Skeletal muscle cell (primary cell): ENCODE measurements around the gene SOWAHA.
A peak's percentile ranks its signal among the peaks of the same experiment; 100 is the strongest.
"Not testable (repeated sequence)": the region's sequence is repeated elsewhere in the genome, so short reads cannot be mapped to it uniquely, and the experiment has no call there.

ENCODE experiments used
- DNase-seq: peaks from one replicate; pipeline ENCODE4 v3.0.0-alpha.2; 2010; ENCODE audit warnings: low read depth
- H3K4me3 ChIP-seq: 2 replicates; pipeline ENCODE4 v1.5.1; 2011; ENCODE audit warnings: low read depth, mild to moderate bottlenecking, control low read depth, low read length, moderate library complexity

SOWAHA gene

GRCh38 chr5:132776938-132777208 lies 36.2 kb upstream of the SOWAHA start:
- peak overlapping the region; percentile 74 for H3K4me3 ChIP-seq
- no peak for DNase-seq

DNA sequence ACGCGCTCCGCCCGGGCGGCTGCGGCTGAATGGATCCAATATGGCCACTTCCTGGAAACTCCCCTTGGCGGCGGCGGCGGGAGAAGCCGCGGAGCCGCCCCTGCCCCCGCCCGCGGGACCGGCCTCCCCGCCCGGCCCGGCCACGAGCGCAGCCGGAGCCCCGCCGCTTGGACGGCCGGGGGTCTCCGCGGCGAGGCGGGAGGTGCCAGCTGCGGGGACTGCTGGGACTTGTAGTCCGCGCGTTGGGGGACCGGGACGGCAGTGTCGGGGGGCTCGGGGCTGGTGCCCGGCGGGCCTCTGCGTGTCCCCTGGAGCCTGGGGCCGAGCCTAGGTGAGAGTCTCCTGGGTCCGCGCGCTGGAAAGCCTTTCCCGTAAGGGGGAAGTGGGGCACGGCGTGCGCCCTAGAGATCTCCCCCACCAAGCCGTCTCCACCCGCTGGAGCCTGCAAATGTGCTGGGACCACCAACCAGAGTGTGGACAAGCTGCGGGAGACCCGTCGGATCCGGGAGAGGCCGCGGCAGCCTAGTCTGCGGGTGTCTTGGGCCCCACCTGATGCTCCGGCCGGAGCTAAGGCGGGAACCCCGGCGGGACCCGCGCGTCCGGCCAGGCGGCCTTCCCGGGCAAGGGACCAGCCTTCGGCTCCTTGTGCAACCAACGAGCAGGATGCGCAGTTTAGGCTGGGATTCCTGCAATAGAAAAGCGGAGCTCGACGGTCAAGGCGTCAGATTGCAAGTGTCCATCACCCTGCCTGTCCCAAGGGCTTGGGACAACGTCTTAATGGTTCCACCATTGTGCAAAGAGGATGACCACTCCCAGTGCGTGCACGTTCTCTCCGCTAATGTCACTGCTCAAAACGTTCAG lies 35.7 kb upstream of the SOWAHA start, which contains the start of gene SEPTIN8:
Gene SEPTIN8 (minus strand): TSS at position 31 of the 861 bp plus-strand sequence. CDS start 102 bp downstream, outside the sequence.
- no peak for DNase-seq
- H3K4me3 ChIP-seq = peak within 1 kb of the TSS; percentile 74

- peak overlapping the region; percentile 74 for H3K4me3 ChIP-seq
- DNase-seq = no peak
Observed at GRCh38 chr5:132778129-132778528, 35.0 kb upstream of the SOWAHA start.

- DNase-seq = no peak
- no peak overlapping the region for H3K4me3 ChIP-seq
Observed at GRCh38 chr5:132778856-132779255, 34.2 kb upstream of the SOWAHA start.

- DNase-seq = no peak
- no peak overlapping the region for H3K4me3 ChIP-seq
Observed at GRCh38 chr5:132779961-132780360, 33.1 kb upstream of the SOWAHA start.

DNA sequence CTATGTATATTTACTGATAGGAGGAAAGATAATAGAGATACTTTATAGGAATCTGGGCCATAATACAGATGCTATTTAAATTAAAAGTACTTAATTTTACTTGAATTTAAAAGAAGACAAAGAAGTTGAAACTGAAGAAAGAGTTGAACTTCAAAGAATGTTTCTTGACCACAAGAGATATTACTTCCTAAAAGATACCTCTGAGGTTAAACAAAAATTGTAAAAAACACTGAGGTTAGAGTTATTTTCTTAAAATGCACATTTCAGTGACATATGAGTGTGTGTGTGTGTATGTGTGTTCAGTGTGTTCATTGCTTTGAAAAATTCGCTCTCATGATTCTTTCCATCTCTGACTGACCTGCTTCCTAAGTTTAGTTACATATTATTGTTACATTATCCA lies 32.5 kb upstream of the SOWAHA start:
- H3K4me3 ChIP-seq = no peak overlapping the region
- DNase-seq = no peak

DNA sequence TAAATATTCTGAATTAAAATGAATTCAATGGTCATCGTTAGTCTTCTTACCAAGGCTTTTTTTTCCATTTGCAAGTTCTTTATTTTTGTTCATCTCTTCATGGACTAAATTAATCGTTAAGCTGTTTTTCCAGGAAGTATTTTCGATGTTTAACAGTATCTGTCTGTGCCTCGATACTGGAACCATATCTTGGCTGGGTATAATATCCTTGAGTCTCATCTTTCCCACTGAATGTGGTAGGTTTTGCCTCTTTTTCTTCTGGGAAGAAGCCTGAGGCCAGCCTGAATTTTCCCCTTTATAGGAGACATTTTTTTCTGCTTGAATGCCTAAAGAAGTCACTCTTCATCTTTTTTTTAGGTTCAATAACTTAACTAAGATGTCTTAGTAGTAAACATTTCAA lies 32.1 kb upstream of the SOWAHA start:
- no peak for DNase-seq
- H3K4me3 ChIP-seq = no peak overlapping the region

- no peak overlapping the region for H3K4me3 ChIP-seq
- no peak for DNase-seq
Observed at GRCh38 chr5:132782101-132782500, 31.0 kb upstream of the SOWAHA start.

GRCh38 chr5:132785365-132785764 lies 27.7 kb upstream of the SOWAHA start:
- DNase-seq = no peak
- no peak overlapping the region for H3K4me3 ChIP-seq

DNA sequence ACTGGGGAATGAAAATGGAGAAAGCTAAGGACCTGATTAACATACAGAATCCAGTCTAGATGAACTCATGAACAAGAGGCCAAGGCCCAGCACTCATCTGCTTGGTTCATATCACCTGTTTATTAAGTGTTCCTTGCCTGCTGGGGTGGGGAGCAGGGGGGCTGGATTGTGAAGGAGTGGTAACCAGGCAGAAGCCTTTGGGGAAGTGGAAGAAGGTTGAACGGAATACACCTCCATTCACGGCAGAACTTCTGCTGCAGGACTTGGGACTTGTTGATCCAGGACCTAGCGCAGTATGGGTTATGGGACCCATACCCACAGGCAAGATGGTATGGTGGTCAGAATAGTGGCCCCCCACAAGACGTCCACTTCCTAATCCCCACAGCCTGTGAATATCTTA lies 27.2 kb upstream of the SOWAHA start:
- no peak overlapping the region for H3K4me3 ChIP-seq
- no peak for DNase-seq

DNA sequence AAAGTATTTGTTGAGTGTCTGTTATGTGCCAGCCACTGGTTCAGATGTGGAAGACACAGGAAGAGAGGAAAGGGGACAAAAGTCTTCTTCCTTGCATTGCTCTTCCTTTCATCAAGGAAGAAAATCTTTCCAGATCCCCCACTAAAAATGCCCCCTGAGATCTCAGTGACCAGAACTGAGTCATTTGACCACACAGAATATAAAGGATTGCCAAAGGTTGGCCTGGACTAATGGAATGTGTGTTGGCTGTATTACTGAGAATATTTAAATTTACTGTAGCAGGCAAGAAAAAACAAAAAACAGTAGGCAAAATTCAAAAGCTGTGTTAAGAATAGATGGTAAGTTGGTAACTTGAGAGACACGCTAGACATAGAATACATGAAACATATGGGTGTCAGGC lies 26.0 kb upstream of the SOWAHA start:
- DNase-seq = no peak
- no peak overlapping the region for H3K4me3 ChIP-seq

GRCh38 chr5:132788508-132788907 lies 24.6 kb upstream of the SOWAHA start:
- DNase-seq = no peak
- no peak overlapping the region for H3K4me3 ChIP-seq

DNA sequence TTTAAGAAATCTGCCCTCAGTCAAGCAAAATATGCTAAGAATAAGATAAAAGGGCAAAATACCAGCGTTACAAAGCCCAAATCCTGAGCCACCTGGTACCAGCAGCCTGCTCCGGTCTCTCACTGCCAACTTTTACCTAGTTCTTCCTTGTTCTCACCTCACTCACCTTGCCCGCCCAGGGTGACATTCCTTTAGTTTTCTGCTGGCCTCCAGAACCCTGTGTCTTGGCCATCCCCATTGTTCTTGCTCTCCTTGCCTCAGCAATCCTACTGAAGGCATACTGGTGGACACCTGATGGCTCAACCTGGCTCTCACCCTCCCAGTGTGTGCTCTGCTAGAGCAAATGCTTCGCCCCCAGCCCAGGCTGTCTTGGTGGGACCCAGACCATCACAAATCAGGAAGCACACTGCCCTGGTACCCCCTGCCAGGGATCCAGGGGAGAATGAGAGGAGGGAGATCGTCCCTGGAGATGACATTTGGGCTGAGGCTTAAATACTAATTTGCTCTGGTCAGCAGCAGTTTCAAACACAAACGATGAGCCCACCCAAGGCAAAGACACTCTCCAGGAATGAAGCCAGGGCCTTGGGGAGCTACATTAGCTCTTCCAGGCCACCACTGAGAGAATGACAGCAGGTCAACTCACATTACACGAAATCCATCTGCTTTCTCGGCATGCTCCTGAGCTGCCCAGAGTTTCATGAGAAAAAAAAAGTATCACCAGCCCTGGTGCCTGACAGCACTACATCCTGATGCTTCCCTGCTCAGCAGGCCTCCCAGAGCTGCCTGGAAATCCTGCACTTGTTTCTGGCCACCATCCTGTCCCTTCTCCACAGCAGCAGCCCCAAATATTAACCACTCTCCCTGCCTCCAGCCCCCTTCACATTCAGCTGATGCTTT lies 23.9 kb upstream of the SOWAHA start:
- no peak overlapping the region for H3K4me3 ChIP-seq
- no peak for DNase-seq

DNA sequence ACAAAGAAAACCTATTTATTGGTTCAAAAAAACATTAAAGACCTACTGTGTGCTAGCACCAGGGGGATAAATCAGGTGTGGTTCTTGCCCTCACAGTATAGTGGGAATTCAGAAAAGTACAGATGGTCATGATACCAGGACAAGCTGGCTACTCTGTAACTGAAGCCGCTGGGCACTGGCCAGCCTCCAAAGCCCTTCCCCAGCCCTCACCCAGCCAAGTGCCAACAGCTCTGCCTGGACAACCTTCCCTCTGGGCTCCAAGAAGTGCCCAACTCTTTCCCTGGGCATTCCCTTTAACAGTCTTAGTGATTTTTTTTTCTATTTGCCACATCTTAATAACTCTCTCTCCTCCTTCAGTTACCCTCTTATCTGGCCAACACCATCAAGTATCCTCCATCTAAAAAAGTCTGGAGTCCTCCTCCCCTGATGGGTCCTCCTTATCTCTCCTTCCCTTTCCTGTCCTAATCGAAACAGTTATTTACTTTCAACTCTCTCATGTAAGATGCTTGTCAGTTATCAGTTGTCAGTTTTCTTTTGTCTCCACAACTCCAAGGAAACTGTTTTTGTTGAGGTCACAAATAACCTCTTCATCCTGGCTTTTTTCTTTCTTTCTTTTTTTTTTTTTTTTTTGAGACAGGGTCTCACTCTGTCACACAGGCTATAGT lies 22.8 kb upstream of the SOWAHA start:
- no peak overlapping the region for H3K4me3 ChIP-seq
- no peak for DNase-seq

- H3K4me3 ChIP-seq = no peak overlapping the region
- DNase-seq = no peak
Observed at GRCh38 chr5:132791026-132791425, 22.1 kb upstream of the SOWAHA start.

DNA sequence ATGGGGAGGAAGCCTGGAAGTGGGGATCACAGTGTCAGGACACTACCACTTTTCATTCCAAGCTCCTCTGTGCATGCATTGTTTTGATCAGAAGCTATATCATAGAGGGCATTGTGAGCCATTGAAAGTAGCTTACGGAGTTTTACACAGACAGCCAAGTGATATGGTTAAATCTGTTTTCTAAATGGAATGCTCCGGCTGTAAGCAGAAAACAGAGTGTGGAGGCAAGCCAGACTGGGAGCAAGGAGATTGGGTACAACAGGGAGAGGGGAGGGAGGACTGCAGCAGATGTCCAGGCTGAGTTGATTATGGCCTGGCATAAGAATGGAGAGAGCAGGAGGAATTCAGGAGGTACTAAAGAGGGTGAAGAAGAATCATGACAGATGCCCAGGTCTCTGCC lies 15.5 kb upstream of the SOWAHA start:
- no peak overlapping the region for H3K4me3 ChIP-seq
- DNase-seq = no peak

DNA sequence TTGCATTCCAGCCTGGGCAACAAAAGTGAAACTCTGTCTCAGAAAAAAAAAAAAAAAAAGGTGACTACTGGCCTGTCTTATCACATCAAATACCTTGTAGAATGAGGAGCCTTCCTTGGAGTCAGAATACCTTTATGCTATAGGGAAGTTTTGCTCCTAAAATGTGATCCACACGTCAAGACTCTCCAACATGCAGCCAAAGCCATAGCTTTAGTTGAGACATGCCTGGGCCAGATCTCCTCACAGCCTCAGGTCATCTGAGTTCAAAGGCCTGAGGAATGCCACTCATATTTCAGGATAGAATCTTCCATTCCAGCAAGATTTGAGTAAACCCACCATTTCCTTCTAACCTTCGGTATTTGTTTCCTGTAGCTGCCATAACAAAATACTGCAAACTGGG lies 13.7 kb upstream of the SOWAHA start:
- DNase-seq = no peak
- no peak overlapping the region for H3K4me3 ChIP-seq

- no peak overlapping the region for H3K4me3 ChIP-seq
- DNase-seq = no peak
Observed at GRCh38 chr5:132800545-132800944, 12.6 kb upstream of the SOWAHA start.

GRCh38 chr5:132802044-132802684 lies 10.9 kb upstream of the SOWAHA start:
- DNase-seq = no peak
- H3K4me3 ChIP-seq = no peak overlapping the region

GRCh38 chr5:132802685-132803066 lies 10.4 kb upstream of the SOWAHA start:
- not testable (repeated sequence) for DNase-seq, H3K4me3 ChIP-seq
